Tibial artery (tissue), 4 donors: ENCODE results near the gene ZKSCAN3.

ENCODE experiments used
- DNase-seq, 2 donors: peaks; one replicate each; pipeline ENCODE4 v3.0.0-alpha.2; 2019
- H3K27ac ChIP-seq, 2 donors: fragments of 200-600 bp; sonication (generic) in 1 of 2; 1 replicate in 1 of 2; 2 replicates in 1 of 2; pipeline ENCODE4 v1.5.1; 2018 to 2019; ENCODE audit warnings: mild to moderate bottlenecking in 1 of 2
- H3K27me3 ChIP-seq, 2 donors: fragments of 200-600 bp; sonication (generic) in 1 of 2; one replicate each; pipeline versions ENCODE4 v1.5.1 to v1.6.0; 2016 to 2019
- H3K36me3 ChIP-seq, 3 donors: fragments of 200-600 bp; sonication (generic) in 2 of 3; one replicate each; pipeline ENCODE4 v1.5.1; 2016 to 2019; ENCODE audit warnings: mild to moderate bottlenecking in 2 of 3
- H3K4me1 ChIP-seq, 4 donors: fragments of 200-600 bp; sonication (generic) in 2 of 4; 1 replicate in 3 of 4; 2 replicates in 1 of 4; pipeline ENCODE4 v1.5.1; 2016 to 2019
- H3K4me3 ChIP-seq, 2 donors: fragments of 200-600 bp; sonication (generic) in 1 of 2; 1 replicate in 1 of 2; 2 replicates in 1 of 2; pipeline ENCODE4 v1.5.1; 2018 to 2019; ENCODE audit warnings: mild to moderate bottlenecking in 2 of 2
- H3K9me3 ChIP-seq, 3 donors: fragments of 200-600 bp; sonication (generic) in 1 of 3; one replicate each; pipeline ENCODE4 v1.5.1; 2016 to 2019
- CTCF ChIP-seq, 2 experiments: fragments of 200-600 bp in 1 of 2; fragments of 450-650 bp in 1 of 2; IDR thresholded peaks; one replicate each; pipeline ENCODE4 v1.5.1; 2017 to 2019; ENCODE audit warnings: antibody characterized with exemption in 2 of 2, mild to moderate bottlenecking in 1 of 2, moderate library complexity in 1 of 2
- intact Hi-C: fragments of 100-400 bp; cut with DNase I; formaldehyde crosslinking; loops from one replicate; pipeline ENCODE4 v1.15.0; 2023; ENCODE audit warnings: low total_unique reads

Gene ZKSCAN3

DNA sequence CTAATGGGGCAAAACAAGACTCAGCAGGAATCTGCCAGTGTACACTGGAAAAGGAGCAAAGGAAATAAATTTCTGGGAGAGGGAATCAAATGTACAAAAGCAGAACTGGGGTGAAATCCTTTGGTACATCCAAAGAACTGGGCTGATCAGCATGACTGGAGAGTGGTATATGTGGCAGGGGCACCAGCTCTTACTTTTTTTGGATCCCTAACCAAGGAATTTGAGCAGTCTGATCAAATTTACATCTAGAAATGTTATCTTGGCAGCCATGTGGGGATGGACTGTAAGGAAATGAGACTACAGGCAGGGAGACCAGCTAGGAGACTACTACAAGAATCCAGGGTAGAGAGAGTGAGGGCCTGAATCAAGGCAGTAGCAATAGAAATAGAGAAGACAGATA is 12.6 kb upstream of the ZKSCAN3 start:
- Histone ChIP-seq H3K27ac (peak overlapping the region; percentile 98), H3K27me3 (no peaks in the 10 kb centered on the region)
- intact Hi-C loops: no loop called here

DNA sequence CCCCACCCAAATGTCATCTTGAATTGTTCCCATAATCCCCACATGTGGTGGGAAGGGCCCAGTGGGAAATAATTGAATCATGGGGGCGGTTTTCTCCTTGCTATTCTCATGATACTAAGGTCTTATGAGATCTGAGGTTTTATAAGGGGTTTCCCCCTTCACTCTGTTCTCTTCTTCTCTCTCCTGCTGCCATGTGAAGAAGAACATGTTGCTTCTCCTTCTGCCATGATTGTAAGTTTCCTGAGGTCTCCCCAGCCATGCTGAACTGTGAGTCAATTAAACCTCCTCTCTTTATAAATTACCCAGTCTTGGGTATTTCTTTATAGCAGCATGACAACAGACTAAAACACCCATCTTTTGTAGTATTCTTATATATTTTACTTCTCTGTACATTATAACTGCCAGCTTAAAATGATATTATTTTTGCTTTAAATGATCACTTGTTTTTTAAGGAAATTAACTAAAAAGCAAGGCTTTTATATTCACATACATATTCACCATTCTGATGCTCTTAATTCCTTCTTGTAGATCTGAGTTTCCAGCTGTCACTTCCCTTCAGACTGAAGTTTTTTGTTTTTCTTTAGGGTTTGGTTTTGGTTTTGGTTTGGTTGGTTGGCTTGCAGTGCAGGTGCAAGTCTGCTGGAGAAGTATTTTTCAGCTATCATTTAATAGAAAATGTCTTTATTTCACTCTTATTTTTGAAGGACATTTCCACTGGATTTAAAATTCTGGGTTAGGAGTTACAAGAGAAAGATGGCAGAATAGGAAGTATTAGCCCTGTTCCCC is 9.2 kb upstream of the ZKSCAN3 start:
- no peak overlapping the region for H3K27ac ChIP-seq
- intact Hi-C loops: no loop called here
- no peak overlapping the region for H3K4me3 ChIP-seq
- no peak for DNase-seq
- no peaks in the 10 kb centered on the region for H3K9me3 ChIP-seq
- peaks cover 0 to 10% (median 7%) of the 10 kb centered on the region in 4 donors for H3K4me1 ChIP-seq
- no peaks in the 10 kb centered on the region for H3K36me3 ChIP-seq
- no peaks in the 10 kb centered on the region for H3K27me3 ChIP-seq
- no peak for TF ChIP-seq CTCF (IDR thresholded peaks at IDR 0.05)

More for the DNA sequence above, 12.6 kb upstream of the ZKSCAN3 start:
- Histone ChIP-seq H3K9me3 (no peaks in the 10 kb centered on the region), H3K36me3 (no peaks in the 10 kb centered on the region), H3K4me3 (peak overlapping the region; percentile 77 to 92), H3K4me1 (peaks cover 0 to 19% (median 12%) of the 10 kb centered on the region in 4 donors)
- TF ChIP-seq CTCF (IDR thresholded peaks at IDR 0.05): no peak
- no peak for DNase-seq

GRCh38 chr6:28343898-28344677 is 5.7 kb upstream of the ZKSCAN3 start:
- Histone ChIP-seq H3K9me3 (no peaks in the 10 kb centered on the region), H3K4me3 (no peak overlapping the region), H3K4me1 (no peaks in the 10 kb centered on the region), H3K27me3 (no peaks in the 10 kb centered on the region), H3K36me3 (no peaks in the 10 kb centered on the region), H3K27ac (no peak overlapping the region)
- TF ChIP-seq CTCF (IDR thresholded peaks at IDR 0.05): no peak
- intact Hi-C loops: no loop called here
- no peak for DNase-seq

DNA sequence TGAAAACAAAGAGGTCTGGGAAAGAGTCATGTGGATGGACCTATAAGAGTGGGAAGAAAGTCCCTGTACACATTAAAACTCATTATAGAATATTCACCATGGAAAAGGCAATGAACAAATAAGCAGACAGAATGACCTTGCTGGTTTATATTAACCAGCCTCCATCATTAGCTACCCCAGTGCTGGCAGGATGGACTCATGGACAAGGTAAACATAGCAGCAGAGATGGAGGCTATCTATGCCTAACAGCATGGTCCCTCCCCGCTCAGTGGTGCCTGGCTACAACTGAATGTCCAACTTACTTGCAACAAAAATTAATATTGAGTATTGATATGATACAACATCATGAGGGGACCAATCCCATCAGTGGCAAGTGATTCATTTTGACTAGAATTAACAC is 4.5 kb upstream of the ZKSCAN3 start:
- no peak for DNase-seq
- H3K36me3 ChIP-seq: no peaks in the 10 kb centered on the region
- H3K27ac ChIP-seq: no peak overlapping the region
- no peaks in the 10 kb centered on the region for H3K9me3 ChIP-seq
- intact Hi-C loops: no loop called here
- no peak overlapping the region for H3K4me3 ChIP-seq
- H3K4me1 ChIP-seq: no peaks in the 10 kb centered on the region
- TF ChIP-seq CTCF (IDR thresholded peaks at IDR 0.05): no peak
- H3K27me3 ChIP-seq: no peaks in the 10 kb centered on the region

GRCh38 chr6:28347119-28347518 is 2.6 kb upstream of the ZKSCAN3 start:
- no peak overlapping the region for H3K4me3 ChIP-seq
- no peak for TF ChIP-seq CTCF (IDR thresholded peaks at IDR 0.05)
- no peak for DNase-seq
- no peaks in the 10 kb centered on the region for H3K27me3 ChIP-seq
- H3K9me3 ChIP-seq: no peaks in the 10 kb centered on the region
- H3K36me3 ChIP-seq: no peaks in the 10 kb centered on the region
- peaks cover 0 to 12% (median 10%) of the 10 kb centered on the region in 4 donors for H3K4me1 ChIP-seq
- H3K27ac ChIP-seq: no peak overlapping the region
- intact Hi-C loops: no loop called here
